Measurements from ENCODE around the gene ABCD1.

DNA sequence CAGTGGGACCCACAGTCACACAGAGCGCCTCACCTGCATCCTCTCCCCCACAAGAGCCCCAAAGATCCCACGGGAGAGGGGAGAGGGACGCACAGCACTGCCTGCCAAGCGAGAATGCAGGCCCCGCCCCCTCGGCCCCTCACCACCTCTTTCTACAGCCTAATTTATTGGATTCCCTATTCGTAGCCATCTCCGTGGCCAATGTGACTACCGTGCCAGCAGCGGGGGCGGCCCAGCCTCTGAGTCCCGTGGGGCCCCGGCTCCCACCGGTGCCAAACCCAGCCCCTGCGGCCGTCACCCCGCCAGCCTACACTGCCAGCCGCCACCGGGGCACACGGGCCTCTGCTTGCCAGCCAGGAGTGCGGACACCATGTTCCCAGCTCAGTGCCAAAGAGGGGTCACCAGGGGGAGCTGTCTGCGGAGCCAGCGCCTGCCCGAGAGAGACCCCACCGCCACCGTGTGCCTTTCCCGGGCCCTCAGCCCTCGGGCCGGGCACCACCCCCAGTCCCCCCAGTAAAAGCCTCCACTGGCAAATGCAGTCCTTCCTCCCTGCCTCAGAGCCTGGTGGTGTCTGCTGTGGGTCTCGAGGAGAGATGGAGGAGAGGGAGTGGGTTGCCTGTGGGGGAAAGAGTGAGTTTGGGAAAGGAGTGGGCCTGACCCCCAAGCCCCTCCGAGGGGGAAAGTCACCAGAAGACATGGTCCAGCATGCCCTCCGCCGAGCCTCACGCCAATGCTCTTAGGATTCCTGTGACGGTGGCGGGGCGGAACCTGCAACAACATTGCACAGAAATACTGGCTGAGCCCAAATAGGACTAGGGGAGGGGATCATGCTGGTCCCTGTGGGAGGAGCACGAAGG lies 19.8 kb downstream of the ABCD1 start:
- TF ChIP-seq, protein P1, sequence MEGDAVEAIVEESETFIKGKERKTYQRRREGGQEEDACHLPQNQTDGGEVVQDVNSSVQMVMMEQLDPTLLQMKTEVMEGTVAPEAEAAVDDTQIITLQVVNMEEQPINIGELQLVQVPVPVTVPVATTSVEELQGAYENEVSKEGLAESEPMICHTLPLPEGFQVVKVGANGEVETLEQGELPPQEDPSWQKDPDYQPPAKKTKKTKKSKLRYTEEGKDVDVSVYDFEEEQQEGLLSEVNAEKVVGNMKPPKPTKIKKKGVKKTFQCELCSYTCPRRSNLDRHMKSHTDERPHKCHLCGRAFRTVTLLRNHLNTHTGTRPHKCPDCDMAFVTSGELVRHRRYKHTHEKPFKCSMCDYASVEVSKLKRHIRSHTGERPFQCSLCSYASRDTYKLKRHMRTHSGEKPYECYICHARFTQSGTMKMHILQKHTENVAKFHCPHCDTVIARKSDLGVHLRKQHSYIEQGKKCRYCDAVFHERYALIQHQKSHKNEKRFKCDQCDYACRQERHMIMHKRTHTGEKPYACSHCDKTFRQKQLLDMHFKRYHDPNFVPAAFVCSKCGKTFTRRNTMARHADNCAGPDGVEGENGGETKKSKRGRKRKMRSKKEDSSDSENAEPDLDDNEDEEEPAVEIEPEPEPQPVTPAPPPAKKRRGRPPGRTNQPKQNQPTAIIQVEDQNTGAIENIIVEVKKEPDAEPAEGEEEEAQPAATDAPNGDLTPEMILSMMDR (IDR thresholded peaks at IDR 0.05; ENCODE audit: poor library complexity, severe bottlenecking): no peak
- TF ChIP-seq EZH2 (IDR thresholded peaks at IDR 0.05; ENCODE audit: borderline replicate concordance, insufficient read depth, low read length, poor library complexity, severe bottlenecking) (no peak), EP300 (conservative IDR thresholded peaks at IDR 0.05; ENCODE audit: poor library complexity, severe bottlenecking) (no peak), POLR2AphosphoS5 (IDR thresholded peaks at IDR 0.05) (no peak)
- TF ChIP-seq, protein P2, sequence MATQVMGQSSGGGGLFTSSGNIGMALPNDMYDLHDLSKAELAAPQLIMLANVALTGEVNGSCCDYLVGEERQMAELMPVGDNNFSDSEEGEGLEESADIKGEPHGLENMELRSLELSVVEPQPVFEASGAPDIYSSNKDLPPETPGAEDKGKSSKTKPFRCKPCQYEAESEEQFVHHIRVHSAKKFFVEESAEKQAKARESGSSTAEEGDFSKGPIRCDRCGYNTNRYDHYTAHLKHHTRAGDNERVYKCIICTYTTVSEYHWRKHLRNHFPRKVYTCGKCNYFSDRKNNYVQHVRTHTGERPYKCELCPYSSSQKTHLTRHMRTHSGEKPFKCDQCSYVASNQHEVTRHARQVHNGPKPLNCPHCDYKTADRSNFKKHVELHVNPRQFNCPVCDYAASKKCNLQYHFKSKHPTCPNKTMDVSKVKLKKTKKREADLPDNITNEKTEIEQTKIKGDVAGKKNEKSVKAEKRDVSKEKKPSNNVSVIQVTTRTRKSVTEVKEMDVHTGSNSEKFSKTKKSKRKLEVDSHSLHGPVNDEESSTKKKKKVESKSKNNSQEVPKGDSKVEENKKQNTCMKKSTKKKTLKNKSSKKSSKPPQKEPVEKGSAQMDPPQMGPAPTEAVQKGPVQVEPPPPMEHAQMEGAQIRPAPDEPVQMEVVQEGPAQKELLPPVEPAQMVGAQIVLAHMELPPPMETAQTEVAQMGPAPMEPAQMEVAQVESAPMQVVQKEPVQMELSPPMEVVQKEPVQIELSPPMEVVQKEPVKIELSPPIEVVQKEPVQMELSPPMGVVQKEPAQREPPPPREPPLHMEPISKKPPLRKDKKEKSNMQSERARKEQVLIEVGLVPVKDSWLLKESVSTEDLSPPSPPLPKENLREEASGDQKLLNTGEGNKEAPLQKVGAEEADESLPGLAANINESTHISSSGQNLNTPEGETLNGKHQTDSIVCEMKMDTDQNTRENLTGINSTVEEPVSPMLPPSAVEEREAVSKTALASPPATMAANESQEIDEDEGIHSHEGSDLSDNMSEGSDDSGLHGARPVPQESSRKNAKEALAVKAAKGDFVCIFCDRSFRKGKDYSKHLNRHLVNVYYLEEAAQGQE (IDR thresholded peaks at IDR 0.05; ENCODE audit: borderline replicate concordance): no peak

Data from neural cell (in vitro differentiated cells).